RWPE2 (cell line): ENCODE measurements around the gene ATP6V0C.

Experiments
- ATAC-seq: fragments of 200-7000 bp; cut with Tn5 transposase; 3 replicates; pipeline ENCODE4 v1.9.1; 2021; ENCODE audit warnings: low read depth
- DNase-seq: peaks from one replicate; pipeline ENCODE4 v3.0.0-alpha.2; 2020; ENCODE audit warnings: low spot score
- H3K27ac ChIP-seq: fragments of 450-650 bp; 2 replicates; pipeline ENCODE4 v1.5.1; 2017; ENCODE audit warnings: mild to moderate bottlenecking; ENCODE audit not compliant: poor library complexity, severe bottlenecking
- H3K27me3 ChIP-seq: fragments of 250-450 bp; sonication (Bioruptor Pico); 2 replicates; pipeline ENCODE4 v1.5.1; 2021; ENCODE audit warnings: mild to moderate bottlenecking, moderate library complexity; ENCODE audit not compliant: insufficient read depth, poor library complexity, severe bottlenecking
- H3K36me3 ChIP-seq: fragments of 250-450 bp; sonication (Bioruptor Pico); 2 replicates; pipeline ENCODE4 v1.5.1; 2020; ENCODE audit warnings: low read depth, mild to moderate bottlenecking, moderate library complexity
- H3K4me1 ChIP-seq: fragments of 250-450 bp; sonication (Bioruptor Pico); 2 replicates; pipeline ENCODE4 v1.5.1; 2021; ENCODE audit warnings: mild to moderate bottlenecking, moderate library complexity; ENCODE audit not compliant: insufficient read depth, poor library complexity, severe bottlenecking
- H3K4me3 ChIP-seq: fragments of 250-450 bp; sonication (Bioruptor Pico); 2 replicates; pipeline ENCODE4 v1.5.1; 2021; ENCODE audit warnings: mild to moderate bottlenecking, moderate library complexity; ENCODE audit not compliant: severe bottlenecking
- H3K9me3 ChIP-seq: fragments of 250-450 bp; sonication (Bioruptor Pico); 2 replicates; pipeline ENCODE4 v1.5.1; 2021; ENCODE audit warnings: mild to moderate bottlenecking, moderate library complexity; ENCODE audit not compliant: severe bottlenecking
- TF ChIP-seq, protein P1 (sequence below): fragments of 450-650 bp; IDR thresholded peaks from one replicate; pipeline ENCODE4 v1.5.1; 2017; ENCODE audit warnings: mild to moderate bottlenecking, moderate library complexity; ENCODE audit not compliant: poor library complexity, severe bottlenecking

ATP6V0C gene

DNA sequence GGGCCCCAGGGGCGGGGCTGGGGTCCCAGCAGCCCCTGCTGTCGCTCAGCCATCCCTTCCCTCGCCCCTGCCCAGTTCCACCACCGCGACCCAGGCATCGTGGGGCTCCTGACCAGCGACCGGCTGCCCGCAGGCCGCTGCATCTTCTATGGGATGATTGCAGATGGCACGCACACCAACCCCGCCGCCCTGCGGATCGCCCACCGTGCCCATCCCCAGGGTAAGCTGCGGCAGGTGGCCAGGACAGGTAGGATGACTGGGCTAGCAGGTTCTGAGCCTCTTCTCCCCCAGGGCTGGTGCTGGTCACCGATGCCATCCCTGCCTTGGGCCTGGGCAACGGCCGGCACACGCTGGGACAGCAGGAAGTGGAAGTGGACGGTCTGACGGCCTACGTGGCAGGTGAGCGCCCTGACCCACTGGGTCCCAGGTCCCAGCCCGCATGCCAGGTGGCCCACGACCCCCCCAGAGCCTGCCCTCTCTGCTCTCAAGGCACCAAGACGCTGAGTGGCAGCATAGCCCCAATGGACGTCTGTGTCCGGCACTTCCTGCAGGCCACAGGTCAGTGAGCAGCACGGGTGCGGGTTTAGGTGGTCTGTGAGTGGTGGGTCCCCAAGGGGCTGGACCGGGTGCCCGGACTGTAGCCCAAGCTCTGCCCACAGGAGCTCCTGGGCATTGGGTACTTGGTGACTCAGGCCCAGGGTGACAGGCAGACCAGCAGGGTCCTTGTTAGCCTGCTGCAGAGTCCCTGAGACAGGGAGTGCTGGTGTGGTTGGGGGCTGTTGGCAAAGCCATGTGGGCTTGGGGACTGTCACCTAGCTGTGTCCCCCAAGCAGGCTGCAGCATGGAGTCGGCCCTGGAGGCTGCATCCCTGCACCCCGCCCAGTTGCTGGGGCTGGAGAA is 14.7 kb downstream of the ATP6V0C start:
- TF ChIP-seq, protein P1, sequence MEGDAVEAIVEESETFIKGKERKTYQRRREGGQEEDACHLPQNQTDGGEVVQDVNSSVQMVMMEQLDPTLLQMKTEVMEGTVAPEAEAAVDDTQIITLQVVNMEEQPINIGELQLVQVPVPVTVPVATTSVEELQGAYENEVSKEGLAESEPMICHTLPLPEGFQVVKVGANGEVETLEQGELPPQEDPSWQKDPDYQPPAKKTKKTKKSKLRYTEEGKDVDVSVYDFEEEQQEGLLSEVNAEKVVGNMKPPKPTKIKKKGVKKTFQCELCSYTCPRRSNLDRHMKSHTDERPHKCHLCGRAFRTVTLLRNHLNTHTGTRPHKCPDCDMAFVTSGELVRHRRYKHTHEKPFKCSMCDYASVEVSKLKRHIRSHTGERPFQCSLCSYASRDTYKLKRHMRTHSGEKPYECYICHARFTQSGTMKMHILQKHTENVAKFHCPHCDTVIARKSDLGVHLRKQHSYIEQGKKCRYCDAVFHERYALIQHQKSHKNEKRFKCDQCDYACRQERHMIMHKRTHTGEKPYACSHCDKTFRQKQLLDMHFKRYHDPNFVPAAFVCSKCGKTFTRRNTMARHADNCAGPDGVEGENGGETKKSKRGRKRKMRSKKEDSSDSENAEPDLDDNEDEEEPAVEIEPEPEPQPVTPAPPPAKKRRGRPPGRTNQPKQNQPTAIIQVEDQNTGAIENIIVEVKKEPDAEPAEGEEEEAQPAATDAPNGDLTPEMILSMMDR: no peak

DNA sequence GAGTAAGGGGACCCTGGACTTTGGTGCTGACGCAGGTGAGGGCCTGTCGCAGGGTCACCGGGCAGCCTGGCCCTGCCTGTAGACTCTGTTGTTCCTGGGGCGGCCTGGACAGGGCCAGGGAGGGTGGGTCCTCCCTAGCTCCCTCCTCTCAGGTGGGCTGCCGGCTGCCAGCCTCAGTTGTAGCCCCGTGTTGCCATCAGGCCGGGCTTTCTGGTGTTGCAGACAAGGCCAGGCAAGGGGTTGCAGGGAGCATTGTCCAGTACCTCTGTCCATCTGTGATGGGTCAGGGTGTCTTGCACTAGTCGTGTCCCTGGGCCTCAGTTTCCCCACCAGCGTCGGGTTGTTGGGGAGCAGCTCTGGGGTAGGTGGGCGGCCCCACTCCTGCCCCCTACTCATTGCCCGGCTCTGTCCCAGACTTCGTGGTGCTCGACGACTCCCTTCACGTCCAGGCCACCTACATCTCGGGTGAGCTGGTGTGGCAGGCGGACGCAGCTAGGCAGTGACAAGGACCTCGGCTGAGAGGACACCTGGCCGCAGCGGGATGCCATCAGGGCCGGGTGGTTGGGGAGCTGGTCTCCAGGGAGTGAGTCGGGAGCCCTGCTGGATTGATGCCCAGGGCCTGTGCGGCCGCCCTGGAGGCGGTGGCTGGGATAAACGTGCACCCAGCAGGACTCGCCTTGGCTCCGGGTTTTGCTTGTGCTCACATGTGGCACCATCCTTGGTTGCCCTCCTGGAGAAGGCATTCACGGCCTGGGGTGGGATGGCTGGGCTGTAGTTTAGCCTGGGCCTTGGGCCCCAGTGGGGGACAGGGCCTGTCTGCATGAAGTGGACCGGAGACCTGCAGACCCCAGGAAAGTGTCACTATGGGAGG is 15.5 kb downstream of the ATP6V0C start:
- DNase-seq (peak; percentile 61), ATAC-seq (no peak)
- Histone ChIP-seq H3K9me3 (no peaks in the 10 kb centered on the region), H3K36me3 (peaks cover 5% of the 10 kb centered on the region), H3K4me1 (no peaks in the 10 kb centered on the region), H3K27me3 (no peaks in the 10 kb centered on the region), H3K27ac (no peak overlapping the region), H3K4me3 (no peak overlapping the region)
- TF ChIP-seq, protein P1: no peak

More for the DNA sequence above, 14.7 kb downstream of the ATP6V0C start:
- Histone ChIP-seq H3K4me3 (no peak overlapping the region), H3K36me3 (peaks cover 13% of the 10 kb centered on the region), H3K9me3 (no peaks in the 10 kb centered on the region), H3K27ac (no peak overlapping the region), H3K27me3 (no peaks in the 10 kb centered on the region), H3K4me1 (no peaks in the 10 kb centered on the region)
- DNase-seq (peak; percentile 66), ATAC-seq (no peak)

DNA sequence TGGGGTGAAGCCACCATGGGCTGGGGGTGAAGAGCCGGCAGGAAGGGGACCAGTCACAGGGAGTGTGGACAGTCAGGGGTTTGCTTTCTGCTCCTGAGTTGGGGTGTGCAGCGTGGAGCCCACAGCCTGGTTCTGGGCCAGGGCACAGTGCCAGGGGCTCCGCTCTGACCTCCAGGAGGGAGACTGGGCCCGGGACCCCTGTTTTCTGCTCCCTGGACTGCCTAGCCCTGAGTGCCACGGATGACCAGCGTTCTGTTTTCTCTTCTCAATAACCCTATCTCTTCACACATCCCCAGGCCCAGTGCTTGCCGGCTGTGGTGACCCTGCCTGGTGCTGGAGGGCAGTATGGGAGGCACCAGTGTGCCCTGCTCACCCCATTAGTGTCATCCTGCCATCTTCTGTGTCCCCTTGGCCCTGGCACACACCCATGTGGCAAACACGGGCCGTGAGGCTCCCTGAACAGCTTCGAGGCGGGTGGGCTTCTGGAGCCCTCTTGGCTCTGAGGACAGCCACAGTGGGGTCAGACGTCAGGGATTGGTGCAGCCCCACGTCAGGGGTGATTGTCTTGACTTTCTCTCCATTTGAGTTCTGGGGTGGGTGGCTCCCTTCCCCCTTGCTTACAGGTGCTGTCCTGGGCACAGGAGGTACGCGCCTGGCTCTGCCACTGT is 16.3 kb downstream of the ATP6V0C start:
- Histone ChIP-seq H3K27ac (no peak overlapping the region), H3K36me3 (peaks cover 2% of the 10 kb centered on the region), H3K4me1 (no peaks in the 10 kb centered on the region), H3K9me3 (no peaks in the 10 kb centered on the region), H3K27me3 (no peaks in the 10 kb centered on the region), H3K4me3 (no peak overlapping the region)
- TF ChIP-seq, protein P1: no peak
- peak; percentile 64 for DNase-seq
- ATAC-seq: no peak

DNA sequence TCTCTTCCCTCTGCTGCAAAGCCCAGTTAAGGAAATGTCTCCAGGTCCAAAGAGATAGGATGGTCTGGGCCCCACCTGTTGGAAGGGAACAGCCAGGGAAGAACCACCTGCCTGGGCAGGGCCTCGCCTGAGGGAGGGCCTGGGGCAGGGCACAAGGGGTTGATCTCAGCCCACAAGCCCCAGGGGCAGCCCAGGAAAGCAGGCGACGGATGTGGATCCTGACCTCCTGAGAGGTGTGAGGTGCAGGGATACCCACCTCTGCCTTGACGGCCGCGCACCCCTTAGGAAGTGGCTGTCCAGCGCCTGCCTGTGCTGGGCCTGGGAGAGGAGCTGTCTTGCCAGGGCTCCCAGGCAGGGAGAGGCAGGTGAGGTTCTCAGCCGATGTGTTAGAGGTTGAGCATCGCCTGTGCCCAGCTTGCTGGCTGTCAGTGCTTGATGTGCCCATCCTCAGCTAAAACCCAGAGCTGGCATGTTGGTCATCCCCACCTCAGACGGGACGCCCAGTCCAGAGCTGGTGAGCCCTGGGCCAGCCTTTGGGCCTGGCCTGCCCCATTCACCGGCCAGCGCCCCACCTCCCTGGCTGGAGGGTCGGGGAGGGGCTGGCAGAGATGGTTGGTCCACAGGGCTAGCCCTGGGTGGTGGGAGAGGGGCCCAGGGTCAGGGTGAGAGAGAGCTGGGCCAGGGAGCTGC is 17.0 kb downstream of the ATP6V0C start:
- Histone ChIP-seq H3K36me3 (no peaks in the 10 kb centered on the region; the same call in 1 of the 2 replicates), H3K27ac (peak overlapping the region; percentile 56), H3K4me3 (no peak overlapping the region), H3K27me3 (no peaks in the 10 kb centered on the region), H3K4me1 (no peaks in the 10 kb centered on the region), H3K9me3 (no peaks in the 10 kb centered on the region)
- TF ChIP-seq, protein P1: no peak
- peak; percentile 59 for DNase-seq
- no peak for ATAC-seq
